Activated naive CD8-positive, alpha-beta T cell treated with anti-CD3 and anti-CD28 coated beads for 36 hours (primary cell): ENCODE data around the gene REM1. TPM values are rescaled to one million over a fixed set of nuclear protein-coding genes. Genes with fewer than 3 reads are reported as not detected.
"Not testable (repeated sequence)": the region's sequence is repeated elsewhere in the genome, so short reads cannot be mapped to it uniquely, and the experiment has no call there.

Experiments used
- DNase-seq: peaks from one replicate; pipeline ENCODE4 v3.0.0; 2021
- H3K27ac Mint-ChIP-seq: one replicate; pipeline ENCODE4 v1.8.0; 2022; ENCODE audit warnings: mild to moderate bottlenecking, moderate library complexity, mixed read lengths
- H3K27me3 Mint-ChIP-seq: one replicate; pipeline ENCODE4 v1.8.0; 2022; ENCODE audit warnings: mild to moderate bottlenecking, mixed read lengths
- H3K36me3 Mint-ChIP-seq: one replicate; pipeline ENCODE4 v1.8.0; 2021; ENCODE audit warnings: mild to moderate bottlenecking, mixed read lengths
- H3K4me1 Mint-ChIP-seq: one replicate; pipeline ENCODE4 v1.8.0; 2021; ENCODE audit warnings: mixed read lengths
- H3K4me3 Mint-ChIP-seq: one replicate; pipeline ENCODE4 v1.8.0; 2022; ENCODE audit warnings: mild to moderate bottlenecking, moderate library complexity, mixed read lengths
- H3K9me3 Mint-ChIP-seq: one replicate; pipeline ENCODE4 v1.8.0; 2022; ENCODE audit warnings: mixed read lengths
- total RNA-seq, 2 experiments: library from RNA; stranded (reverse); gene quantifications; one replicate each; pipeline ENCODE4 v1.2.3, GENCODE V29; 2021

Gene REM1
- total RNA-seq, 2 experiments from 2014 or later = not detected

DNA sequence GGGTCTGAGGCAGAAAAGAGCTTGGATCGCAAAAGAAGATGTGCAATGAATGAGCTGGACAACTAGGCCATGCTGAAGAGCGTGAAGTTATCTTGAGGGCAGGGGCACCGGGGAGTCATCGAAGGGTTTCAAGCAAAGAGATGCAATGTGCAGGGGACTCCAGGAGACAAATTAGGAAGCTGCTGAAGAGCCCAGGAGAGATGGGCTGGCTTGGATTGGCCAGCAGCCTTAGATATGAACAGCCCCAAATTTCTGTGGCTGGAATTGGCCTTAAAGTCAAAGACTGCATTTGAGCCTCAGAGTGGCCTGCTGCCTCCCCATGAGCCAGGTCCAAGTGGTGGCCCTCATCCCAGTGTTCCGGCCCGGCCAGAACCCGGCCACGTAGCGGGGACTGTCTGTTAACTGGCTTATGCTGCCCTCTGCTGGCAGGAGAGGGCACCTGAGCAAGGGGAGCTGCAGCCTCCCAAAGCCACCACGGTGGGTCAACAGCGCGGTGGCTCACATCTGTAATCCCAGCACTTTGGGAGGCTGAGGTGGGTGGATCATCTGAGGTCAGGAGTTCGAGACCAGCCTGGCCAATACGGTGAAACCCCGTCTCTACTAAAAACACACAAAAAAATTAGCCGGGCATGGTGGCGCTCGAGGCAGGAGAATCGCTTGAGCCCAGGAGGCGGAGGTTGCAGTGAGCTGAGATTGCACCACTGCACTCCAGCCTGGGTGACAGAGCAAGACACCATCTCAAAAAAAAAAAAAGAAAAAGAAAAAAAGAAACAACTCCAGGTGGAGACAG lies 28.0 kb downstream of the REM1 start:
- H3K27me3 Mint-ChIP-seq = peaks cover 11% of the 10 kb centered on the region
- H3K27ac Mint-ChIP-seq, H3K9me3 Mint-ChIP-seq, H3K4me1 Mint-ChIP-seq, H3K4me3 Mint-ChIP-seq, H3K36me3 Mint-ChIP-seq: not testable (repeated sequence)
- DNase-seq = peak; percentile 76

DNA sequence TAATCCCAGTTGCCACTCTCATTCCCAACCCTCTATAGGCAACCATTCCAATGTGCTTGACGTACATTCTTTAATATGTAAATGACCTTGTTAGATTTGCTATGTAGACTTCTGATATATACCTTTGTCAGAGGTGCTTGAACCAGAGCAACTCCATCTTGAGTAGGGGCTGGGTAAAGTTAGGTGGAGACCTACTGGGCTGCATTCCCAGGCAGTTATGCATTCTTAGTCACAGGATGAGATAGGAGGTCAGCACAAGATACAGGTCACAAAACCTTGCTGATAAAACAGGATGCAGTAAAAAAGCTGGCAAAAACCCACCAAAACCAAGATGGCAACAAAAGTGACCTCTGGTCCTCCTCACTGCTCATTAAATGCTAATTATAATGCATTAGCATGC lies 30.8 kb downstream of the REM1 start:
- H3K27me3 Mint-ChIP-seq = peaks cover 6% of the 10 kb centered on the region

DNA sequence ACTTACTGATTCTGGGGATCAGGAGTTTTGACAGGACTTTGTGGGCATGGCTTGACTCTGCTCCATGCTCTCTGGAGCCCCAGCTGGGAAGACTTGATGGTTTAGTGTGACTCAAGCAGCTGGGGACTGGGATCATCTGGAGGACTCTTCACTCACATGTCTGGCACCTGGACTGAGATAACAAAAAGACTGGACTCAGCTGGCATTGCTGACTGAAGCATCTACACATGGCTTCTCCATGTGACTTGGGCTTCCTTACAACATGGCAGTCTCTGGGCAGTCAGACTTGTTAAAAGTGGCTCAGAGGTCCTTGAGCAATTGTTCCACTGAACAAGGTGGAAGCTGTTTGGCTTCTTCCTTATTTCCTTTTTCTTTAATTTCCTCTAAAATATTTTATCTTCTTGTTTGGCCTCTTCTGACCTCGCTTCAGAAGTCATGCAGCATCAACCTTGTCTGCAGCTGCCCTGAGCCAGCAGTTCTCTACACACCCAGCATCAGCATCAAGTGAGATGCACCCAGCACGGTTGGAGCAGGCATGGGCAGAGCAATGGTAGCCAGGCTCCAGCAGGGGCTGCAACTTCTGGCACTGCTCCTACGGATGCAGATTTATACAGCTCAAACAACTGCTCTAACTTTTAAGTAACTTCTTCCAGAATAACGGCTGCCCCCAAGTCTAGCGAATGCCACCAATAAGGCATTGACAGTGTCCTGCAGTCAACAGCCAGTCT lies 33.6 kb downstream of the REM1 start:
- Mint-ChIP-seq H3K4me3 (no peak overlapping the region), H3K9me3 (peaks cover 2% of the 10 kb centered on the region), H3K36me3 (peaks cover 2% of the 10 kb centered on the region), H3K27ac (no peak overlapping the region), H3K4me1 (no peaks in the 10 kb centered on the region), H3K27me3 (peaks cover 6% of the 10 kb centered on the region)
- no peak for DNase-seq

More for the DNA sequence above, 30.8 kb downstream of the REM1 start:
- H3K4me1 Mint-ChIP-seq = no peaks in the 10 kb centered on the region
- no peak overlapping the region for H3K4me3 Mint-ChIP-seq
- DNase-seq = no peak
- peaks cover 2% of the 10 kb centered on the region for H3K36me3 Mint-ChIP-seq
- H3K27ac Mint-ChIP-seq = no peak overlapping the region
- H3K9me3 Mint-ChIP-seq = peaks cover 2% of the 10 kb centered on the region

DNA sequence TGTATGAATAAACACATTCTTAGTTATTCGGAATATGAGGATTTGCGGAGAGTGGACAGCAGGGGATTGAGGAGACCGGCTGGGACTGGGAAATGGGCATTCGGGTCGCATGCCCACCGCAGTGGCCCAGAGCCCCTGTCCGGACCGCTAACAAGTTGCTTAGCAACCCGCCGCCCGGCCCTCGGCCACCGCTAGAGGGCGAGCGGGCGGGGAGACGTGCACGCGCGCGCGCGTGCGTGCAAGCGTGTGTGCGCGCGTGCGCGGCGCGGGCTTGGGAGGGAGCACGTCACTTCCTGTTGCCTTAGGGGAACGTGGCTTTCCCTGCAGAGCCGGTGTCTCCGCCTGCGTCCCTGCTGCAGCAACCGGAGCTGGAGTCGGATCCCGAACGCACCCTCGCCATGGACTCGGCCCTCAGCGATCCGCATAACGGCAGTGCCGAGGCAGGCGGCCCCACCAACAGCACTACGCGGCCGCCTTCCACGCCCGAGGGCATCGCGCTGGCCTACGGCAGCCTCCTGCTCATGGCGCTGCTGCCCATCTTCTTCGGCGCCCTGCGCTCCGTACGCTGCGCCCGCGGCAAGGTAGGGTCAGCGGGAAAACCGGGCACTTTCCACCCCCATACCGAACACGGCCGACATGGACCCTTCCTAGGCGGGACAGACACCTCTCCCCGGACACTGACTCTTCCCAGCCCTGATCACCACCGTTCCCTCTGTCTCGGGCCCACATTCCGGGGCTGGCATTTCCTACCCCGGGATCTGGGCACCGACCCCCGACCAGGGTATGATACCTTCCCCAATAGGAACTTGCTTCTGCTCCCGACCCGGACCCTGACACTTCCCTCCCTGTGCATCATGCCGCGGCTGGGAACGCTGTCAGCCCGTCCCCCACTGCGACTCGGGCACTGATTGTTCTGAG lies 39.3 kb downstream of the REM1 start, which contains the start of gene HM13:
Gene HM13, plus strand, starts transcription at position 289 of the 918 bp plus-strand sequence. Its CDS starts 110 bp downstream, at position 399.
- no peaks in the 10 kb centered on the region for H3K27me3 Mint-ChIP-seq
- H3K9me3 Mint-ChIP-seq = no peaks in the 10 kb centered on the region
- peaks cover 5% of the 10 kb centered on the region for H3K36me3 Mint-ChIP-seq
- peak within 1 kb of the TSS; percentile 59 for H3K4me3 Mint-ChIP-seq
- H3K27ac Mint-ChIP-seq = peak within 1 kb of the TSS; percentile 7
- peak; percentile 86 for DNase-seq
- H3K4me1 Mint-ChIP-seq = peaks cover 9% of the 10 kb centered on the region

DNA sequence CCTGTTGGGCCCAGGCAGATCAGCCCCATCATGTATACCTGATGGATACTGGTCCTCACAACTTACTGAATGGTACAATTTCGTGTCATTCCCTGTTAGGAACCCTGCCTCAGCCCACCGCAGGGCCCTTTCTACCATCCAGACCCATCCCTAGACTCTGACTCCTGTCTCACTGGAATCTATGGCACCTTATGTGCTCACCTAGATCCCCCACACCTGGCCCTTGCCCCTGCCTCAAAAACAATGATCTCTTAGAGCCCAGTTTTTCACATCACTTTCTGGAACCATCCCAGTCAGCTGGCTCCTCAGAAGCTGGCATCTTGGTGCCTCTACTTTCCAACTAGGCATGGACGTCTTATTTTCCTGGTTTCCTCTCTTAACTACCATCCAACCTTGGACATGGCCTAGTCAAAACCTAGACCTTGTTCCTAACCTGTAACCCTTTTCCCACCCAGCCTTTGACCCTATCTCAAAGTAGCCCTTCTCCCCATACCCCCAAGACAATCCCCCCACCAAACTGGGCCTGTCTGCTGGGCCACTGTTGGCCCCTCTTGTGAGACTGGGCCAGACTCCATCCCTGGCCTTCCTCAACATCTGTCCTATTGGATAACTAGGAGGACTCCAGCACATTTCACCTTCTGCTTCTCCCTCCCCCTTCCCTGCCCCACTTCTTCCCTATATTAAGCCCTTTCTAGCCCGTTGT lies 40.1 kb downstream of the REM1 start:
- Mint-ChIP-seq H3K9me3 (no peaks in the 10 kb centered on the region), H3K4me1 (peaks cover 10% of the 10 kb centered on the region), H3K36me3 (peaks cover 9% of the 10 kb centered on the region), H3K27ac (no peak overlapping the region), H3K4me3 (no peak overlapping the region), H3K27me3 (no peaks in the 10 kb centered on the region)
- no peak for DNase-seq

DNA sequence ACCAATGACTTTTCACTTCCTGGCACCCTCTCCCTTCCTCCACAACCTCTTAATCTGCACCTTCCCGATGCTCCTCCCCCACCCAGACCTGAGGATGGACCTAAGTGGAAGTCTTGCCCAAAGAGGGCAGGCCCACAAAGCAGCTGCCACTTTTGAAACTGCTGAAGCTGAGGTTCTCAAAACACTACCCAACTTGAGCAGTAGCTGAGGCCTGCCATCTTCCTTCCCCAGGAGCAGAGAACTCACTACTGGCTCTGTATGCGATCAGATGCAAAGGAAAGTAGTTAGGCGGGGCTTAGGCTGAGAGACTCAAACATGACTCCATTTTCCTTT lies 40.7 kb downstream of the REM1 start:
- Mint-ChIP-seq H3K4me1 (peaks cover 14% of the 10 kb centered on the region), H3K9me3 (no peaks in the 10 kb centered on the region), H3K36me3 (peaks cover 12% of the 10 kb centered on the region), H3K4me3 (no peak overlapping the region), H3K27me3 (no peaks in the 10 kb centered on the region), H3K27ac (no peak overlapping the region)
- DNase-seq = no peak

DNA sequence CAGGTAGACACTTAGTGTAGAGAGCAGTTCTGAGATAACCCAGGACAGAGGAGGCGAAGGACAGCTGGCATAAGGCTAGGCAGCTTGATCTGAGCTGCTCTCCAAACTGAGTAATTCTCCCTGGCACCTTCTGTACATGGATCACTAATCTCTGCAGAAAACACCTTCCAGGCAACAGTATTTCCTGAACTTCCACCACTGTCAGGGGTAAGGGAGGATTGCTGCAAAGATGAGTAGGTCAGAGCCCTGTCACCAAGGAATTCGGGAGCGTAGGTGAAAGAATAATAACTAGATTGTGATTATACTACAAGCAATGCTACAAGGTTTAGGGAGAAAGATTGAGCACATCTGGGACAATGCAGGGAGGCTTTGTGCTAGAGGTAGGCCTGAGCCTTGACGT lies 41.1 kb downstream of the REM1 start:
- H3K36me3 Mint-ChIP-seq = peaks cover 12% of the 10 kb centered on the region
- no peaks in the 10 kb centered on the region for H3K27me3 Mint-ChIP-seq
- no peaks in the 10 kb centered on the region for H3K9me3 Mint-ChIP-seq
- no peak overlapping the region for H3K27ac Mint-ChIP-seq
- peaks cover 18% of the 10 kb centered on the region for H3K4me1 Mint-ChIP-seq
- no peak overlapping the region for H3K4me3 Mint-ChIP-seq
- no peak for DNase-seq

DNA sequence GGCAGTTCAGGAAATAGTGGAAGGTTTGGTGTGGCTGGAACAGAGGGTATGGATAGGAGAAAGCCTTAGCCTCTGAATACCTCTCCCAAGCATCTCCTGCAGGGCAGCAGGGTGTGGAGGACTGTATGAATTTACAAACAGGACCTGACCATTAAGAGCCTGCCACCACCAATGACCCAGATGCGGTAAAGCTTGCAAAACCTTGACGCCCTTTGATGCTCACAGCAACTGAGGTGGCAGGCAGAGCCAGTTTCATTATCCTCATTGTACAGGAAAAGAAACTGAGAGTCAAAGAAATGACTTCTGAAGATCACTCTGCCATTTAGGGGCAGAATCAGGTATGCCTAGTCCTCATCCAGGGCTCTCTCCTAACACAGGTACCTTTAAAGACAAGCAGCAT lies 41.6 kb downstream of the REM1 start:
- Mint-ChIP-seq H3K4me1 (peaks cover 20% of the 10 kb centered on the region), H3K36me3 (peaks cover 12% of the 10 kb centered on the region), H3K4me3 (no peak overlapping the region), H3K9me3 (no peaks in the 10 kb centered on the region), H3K27me3 (no peaks in the 10 kb centered on the region), H3K27ac (no peak overlapping the region)
- no peak for DNase-seq

DNA sequence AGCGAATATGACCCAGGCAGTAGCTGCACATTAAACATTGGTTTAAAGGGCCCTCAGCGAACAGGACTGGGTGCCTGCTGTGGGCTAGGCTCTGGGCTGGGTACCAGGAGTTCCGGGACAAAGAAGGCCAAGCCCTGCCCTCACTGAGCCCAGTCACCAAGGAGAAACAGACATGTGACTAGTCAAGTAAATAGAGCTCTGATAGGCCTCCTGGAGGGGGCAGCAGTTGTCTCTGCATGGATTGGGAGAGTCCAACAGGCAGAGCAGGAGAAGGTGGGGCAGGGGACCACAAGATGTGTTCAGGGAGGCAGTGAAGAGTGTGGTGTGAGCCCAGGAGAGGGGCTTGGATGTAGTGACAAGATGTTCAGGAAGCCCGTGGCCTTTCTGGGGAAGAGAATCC lies 42.3 kb downstream of the REM1 start:
- H3K9me3 Mint-ChIP-seq = no peaks in the 10 kb centered on the region
- no peaks in the 10 kb centered on the region for H3K27me3 Mint-ChIP-seq
- H3K36me3 Mint-ChIP-seq = peaks cover 15% of the 10 kb centered on the region
- H3K27ac Mint-ChIP-seq = no peak overlapping the region
- H3K4me3 Mint-ChIP-seq = no peak overlapping the region
- H3K4me1 Mint-ChIP-seq = peaks cover 25% of the 10 kb centered on the region
- DNase-seq = no peak

DNA sequence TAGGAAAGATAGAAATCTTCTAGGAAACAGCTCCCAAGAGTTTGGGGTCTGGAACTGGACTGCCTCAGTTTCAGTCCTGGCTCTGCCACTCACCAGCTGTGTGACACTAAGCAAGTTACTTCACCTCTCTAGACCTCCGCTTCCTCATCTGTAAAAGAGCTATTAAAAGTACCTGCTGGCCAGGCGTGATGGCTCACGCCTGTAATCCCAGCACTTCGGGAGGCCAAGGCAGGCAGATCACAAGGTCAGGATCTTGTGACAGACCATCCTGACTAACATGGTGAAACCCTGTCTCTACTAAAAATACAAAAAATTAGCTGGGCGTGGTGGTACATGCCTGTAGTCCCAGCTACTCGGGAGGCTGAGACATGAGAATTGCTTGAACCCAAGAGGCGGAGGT lies 46.2 kb downstream of the REM1 start:
- DNase-seq, H3K4me3 Mint-ChIP-seq, H3K27me3 Mint-ChIP-seq, H3K27ac Mint-ChIP-seq, H3K9me3 Mint-ChIP-seq: not testable (repeated sequence)
- peaks cover 24% of the 10 kb centered on the region for H3K36me3 Mint-ChIP-seq
- H3K4me1 Mint-ChIP-seq = peaks cover 35% of the 10 kb centered on the region

DNA sequence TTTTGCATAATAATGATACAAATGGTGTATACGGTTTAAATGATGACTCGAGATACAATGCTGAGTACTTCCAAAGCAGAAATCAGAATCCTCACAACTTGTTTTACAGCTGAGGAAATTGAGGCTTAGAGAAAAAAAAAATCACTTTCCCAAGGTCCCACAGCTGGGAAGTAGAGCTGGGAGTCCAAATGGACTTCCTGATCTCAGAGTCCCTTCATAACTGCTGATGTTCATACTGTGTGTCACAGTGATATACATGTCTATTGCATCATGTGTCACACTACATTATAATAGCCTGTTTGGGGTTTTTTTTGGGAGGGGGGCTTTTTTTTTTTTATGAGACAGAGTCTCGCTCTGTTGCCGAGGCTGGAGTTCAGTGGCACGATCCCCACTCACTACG lies 47.6 kb downstream of the REM1 start:
- Mint-ChIP-seq H3K27me3 (no peaks in the 10 kb centered on the region), H3K27ac (no peak overlapping the region), H3K36me3 (peaks cover 31% of the 10 kb centered on the region), H3K9me3 (no peaks in the 10 kb centered on the region), H3K4me1 (peaks cover 38% of the 10 kb centered on the region), H3K4me3 (no peak overlapping the region)
- DNase-seq = no peak

DNA sequence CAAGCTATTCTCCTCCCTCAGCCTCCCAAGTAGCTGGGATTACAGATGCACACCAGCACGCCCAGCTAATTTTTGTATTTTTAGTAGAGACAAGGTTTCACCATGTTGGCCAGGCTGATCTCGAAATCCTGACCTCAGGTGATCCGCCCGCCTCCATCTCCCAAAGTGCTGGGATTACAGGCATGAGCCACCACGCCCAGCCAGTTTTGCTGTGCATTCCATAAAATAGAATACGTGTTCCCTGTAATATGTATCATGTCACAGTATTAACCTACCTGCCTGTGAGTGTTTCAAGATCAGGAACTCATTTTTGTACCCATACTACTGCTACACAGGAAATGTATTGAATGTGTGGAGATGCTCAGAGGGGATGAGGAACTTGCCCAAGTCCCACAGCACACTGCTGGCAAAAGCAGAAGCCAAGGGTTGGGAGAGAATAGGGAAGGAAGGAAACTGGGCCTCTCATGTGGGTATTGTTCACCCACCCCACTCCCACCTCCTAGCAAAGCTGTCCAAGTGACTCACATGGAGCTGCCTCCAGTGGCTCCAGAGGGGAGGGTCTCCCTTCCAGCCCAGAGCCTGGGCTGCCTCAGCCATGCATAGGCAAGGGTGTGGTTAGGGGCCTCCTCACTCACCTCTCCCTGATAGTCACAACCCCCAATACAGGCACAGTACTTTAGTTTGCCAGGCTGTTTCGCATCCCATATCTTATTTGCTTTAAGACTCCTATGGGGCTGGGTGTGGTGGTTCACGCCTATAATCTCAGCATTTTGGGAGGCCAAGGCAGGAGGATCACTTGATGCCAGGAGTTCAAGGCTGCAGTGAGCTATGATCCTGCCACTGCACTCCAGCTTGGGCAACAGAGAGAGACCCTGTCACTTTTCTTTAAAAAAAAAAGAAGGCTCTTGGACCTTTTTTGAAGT lies 48.5 kb downstream of the REM1 start:
- Mint-ChIP-seq H3K27me3 (no peaks in the 10 kb centered on the region), H3K9me3 (no peaks in the 10 kb centered on the region), H3K27ac (no peak overlapping the region), H3K4me3 (no peak overlapping the region), H3K36me3 (peaks cover 31% of the 10 kb centered on the region), H3K4me1 (peaks cover 38% of the 10 kb centered on the region)
- DNase-seq = no peak

DNA sequence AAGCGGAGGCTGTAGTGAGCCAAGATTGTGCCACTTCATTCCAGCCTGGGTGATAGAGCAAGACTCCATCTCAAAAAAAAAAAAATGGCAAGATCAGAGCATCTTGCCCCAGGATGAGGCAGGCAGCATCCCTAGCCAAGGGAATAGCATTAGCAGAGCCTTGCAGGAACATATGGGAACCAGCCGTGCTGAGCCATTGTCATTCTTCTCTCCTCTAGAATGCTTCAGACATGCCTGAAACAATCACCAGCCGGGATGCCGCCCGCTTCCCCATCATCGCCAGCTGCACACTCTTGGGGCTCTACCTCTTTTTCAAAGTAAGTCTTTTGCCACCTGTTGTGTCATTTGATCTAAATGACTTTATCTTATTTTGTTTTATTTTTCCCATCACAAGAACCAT lies 52.2 kb downstream of the REM1 start:
- Mint-ChIP-seq H3K36me3 (peaks cover 29% of the 10 kb centered on the region), H3K4me1 (peaks cover 16% of the 10 kb centered on the region), H3K9me3 (no peaks in the 10 kb centered on the region), H3K4me3 (no peak overlapping the region), H3K27ac (no peak overlapping the region), H3K27me3 (no peaks in the 10 kb centered on the region)
- DNase-seq = no peak
